ENCODE results near the gene TRNAU1AP. TPM values are rescaled to one million over a fixed set of nuclear protein-coding genes. Genes with fewer than 3 reads are reported as not detected.

TRNAU1AP gene
- total RNA-seq (ENCODE audit: unreplicated experiment): 39.6 TPM
- long read RNA-seq, transcript TRNAU1AP-201 (9 exons, 1,799 nt): major isoform, 15 of 20 reads
- long read RNA-seq, partial matches to known transcripts: 3 of 20 reads
- long read RNA-seq, other reads (novel, unspliced or antisense): 2 of 20 reads

GRCh38 chr1:28552758-28553663 is at the start of gene TRNAU1AP:
TSS of gene TRNAU1AP (plus strand) at chr1:28553085. CDS start at chr1:28553111, 26 bp downstream.
- Mint-ChIP-seq H3K36me3 (ENCODE audit: low read depth, unreplicated experiment) (peaks cover 3% of the 10 kb centered on the region), H3K27me3 (ENCODE audit: unreplicated experiment) (peaks cover 1% of the 10 kb centered on the region), H3K4me3 (ENCODE audit: unreplicated experiment) (peak within 1 kb of the TSS; percentile 99), H3K27ac (ENCODE audit: unreplicated experiment) (peak within 1 kb of the TSS; percentile 88), H3K4me1 (ENCODE audit: unreplicated experiment) (no peaks in the 10 kb centered on the region), H3K9me3 (ENCODE audit: unreplicated experiment) (no peaks in the 10 kb centered on the region)
- peak; percentile 96 for DNase-seq (ENCODE audit: low spot score)
- TF ChIP-seq CTCF (IDR thresholded peaks at IDR 0.05; ENCODE audit: unreplicated experiment): no peak

DNA sequence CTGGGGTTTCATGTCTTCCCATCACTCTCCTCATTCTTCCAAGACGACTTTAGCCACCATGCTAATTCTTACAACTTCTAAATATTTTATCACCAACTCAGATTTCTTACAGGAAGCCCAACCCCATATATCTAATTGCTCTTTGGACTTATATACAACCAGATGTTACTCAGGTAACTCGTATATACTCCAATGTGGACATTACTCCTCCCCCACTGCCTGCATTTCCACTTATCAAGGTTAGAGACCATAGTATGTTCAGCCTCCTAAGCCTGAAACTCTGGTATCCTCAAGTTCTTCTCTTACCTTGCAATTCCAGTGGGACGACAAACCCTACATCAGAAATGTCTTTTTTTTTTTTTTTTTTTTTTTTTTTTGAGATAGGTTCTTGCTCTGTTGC is 49.8 kb upstream of the TRNAU1AP start:
- no peaks in the 10 kb centered on the region for H3K9me3 Mint-ChIP-seq (ENCODE audit: unreplicated experiment)
- TF ChIP-seq CTCF (IDR thresholded peaks at IDR 0.05; ENCODE audit: unreplicated experiment): no peak
- no peak for DNase-seq (ENCODE audit: low spot score)
- peaks cover 3% of the 10 kb centered on the region for H3K36me3 Mint-ChIP-seq (ENCODE audit: low read depth, unreplicated experiment)
- no peak overlapping the region for H3K27ac Mint-ChIP-seq (ENCODE audit: unreplicated experiment)
- H3K4me3 Mint-ChIP-seq (ENCODE audit: unreplicated experiment): no peak overlapping the region
- no peaks in the 10 kb centered on the region for H3K4me1 Mint-ChIP-seq (ENCODE audit: unreplicated experiment)
- peaks cover 5% of the 10 kb centered on the region for H3K27me3 Mint-ChIP-seq (ENCODE audit: unreplicated experiment)

DNA sequence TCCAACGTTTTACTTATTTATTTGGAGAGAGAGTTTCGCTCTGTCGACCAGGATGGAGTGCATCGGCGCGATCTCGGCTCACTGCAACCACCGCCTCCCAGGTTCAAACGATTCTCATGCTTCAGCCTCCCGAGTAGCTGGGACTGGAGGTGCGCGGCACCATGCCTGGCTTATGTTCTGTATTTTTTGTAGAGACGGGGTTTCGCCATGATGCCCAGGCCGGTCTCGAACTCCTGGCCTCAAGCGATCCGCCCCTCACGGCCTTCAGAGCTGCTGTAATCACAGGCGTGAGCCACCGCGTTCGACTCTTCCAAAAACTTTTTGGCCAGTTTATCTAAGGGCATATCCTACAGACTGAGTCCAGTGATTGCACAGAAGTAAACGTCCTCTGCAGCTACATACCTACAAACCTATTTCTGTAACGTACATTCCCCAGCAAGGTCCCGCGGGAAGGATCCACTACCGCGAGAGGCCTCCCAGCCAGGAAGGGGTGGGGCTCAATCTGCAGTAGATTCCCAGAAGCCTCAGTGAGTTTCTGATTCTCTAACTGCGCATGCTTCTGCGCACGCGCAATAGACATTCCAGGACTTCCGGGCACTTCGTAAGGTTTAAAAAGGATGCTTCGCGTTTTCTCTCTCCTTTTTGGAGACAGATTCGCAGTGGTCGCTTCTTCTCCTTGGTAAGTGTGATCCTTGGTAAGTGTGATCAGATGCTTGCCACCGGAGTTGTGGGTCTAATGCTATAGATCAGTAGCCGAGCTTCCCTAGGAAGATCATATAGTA is 47.3 kb upstream of the TRNAU1AP start, which contains the start of gene RCC1:
Gene RCC1 (plus strand): TSS at position 638 of the 782 bp plus-strand sequence. CDS start 23,824 bp downstream, outside the sequence.
- H3K4me1 Mint-ChIP-seq (ENCODE audit: unreplicated experiment): peaks cover 17% of the 10 kb centered on the region
- H3K27ac Mint-ChIP-seq (ENCODE audit: unreplicated experiment): peak within 1 kb of the TSS; percentile 94
- peaks cover 5% of the 10 kb centered on the region for H3K27me3 Mint-ChIP-seq (ENCODE audit: unreplicated experiment)
- DNase-seq (ENCODE audit: low spot score): peak; percentile 93
- H3K9me3 Mint-ChIP-seq (ENCODE audit: unreplicated experiment): no peaks in the 10 kb centered on the region
- peak within 1 kb of the TSS; percentile 97 for H3K4me3 Mint-ChIP-seq (ENCODE audit: unreplicated experiment)
- no peak for TF ChIP-seq CTCF (IDR thresholded peaks at IDR 0.05; ENCODE audit: unreplicated experiment)
- peaks cover 21% of the 10 kb centered on the region for H3K36me3 Mint-ChIP-seq (ENCODE audit: low read depth, unreplicated experiment)

DNA sequence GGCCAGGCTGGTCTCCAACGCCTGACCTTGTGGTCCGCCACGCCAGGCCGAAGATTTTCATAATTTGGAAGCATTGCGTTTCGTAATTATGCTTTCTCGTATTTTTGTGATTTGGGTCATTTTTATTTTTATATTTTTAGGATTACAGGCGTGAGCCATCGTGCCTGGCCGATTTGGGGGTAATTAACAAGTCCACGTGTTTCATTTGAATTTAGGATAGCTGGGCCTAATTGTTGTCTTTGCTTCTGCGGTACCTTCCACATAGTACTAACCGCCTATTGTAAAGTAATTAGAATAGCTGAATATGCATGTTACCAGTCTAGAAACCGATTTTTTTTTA is 46.0 kb upstream of the TRNAU1AP start:
- Mint-ChIP-seq H3K27me3 (ENCODE audit: unreplicated experiment) (peaks cover 5% of the 10 kb centered on the region), H3K36me3 (ENCODE audit: low read depth, unreplicated experiment) (peaks cover 27% of the 10 kb centered on the region), H3K27ac (ENCODE audit: unreplicated experiment) (peak overlapping the region; percentile 94), H3K4me3 (ENCODE audit: unreplicated experiment) (peak overlapping the region; percentile 97), H3K9me3 (ENCODE audit: unreplicated experiment) (no peaks in the 10 kb centered on the region), H3K4me1 (ENCODE audit: unreplicated experiment) (peaks cover 17% of the 10 kb centered on the region)
- no peak for TF ChIP-seq CTCF (IDR thresholded peaks at IDR 0.05; ENCODE audit: unreplicated experiment)
- no peak for DNase-seq (ENCODE audit: low spot score)

All from endothelial cell (in vitro differentiated cells).